NCI-H146 treated with DMSO at 0.1 percent for 48 hours (cell line): ENCODE measurements around the gene GIT2.
"Not testable (repeated sequence)": the region's sequence is repeated elsewhere in the genome, so short reads cannot be mapped to it uniquely, and the experiment has no call there.

Experiments
- DNase-seq: peaks from one replicate; lab custom pipeline; 2025; ENCODE audit not compliant: unreplicated experiment; lab: John Stamatoyannopoulos, UW

GIT2 gene

DNA sequence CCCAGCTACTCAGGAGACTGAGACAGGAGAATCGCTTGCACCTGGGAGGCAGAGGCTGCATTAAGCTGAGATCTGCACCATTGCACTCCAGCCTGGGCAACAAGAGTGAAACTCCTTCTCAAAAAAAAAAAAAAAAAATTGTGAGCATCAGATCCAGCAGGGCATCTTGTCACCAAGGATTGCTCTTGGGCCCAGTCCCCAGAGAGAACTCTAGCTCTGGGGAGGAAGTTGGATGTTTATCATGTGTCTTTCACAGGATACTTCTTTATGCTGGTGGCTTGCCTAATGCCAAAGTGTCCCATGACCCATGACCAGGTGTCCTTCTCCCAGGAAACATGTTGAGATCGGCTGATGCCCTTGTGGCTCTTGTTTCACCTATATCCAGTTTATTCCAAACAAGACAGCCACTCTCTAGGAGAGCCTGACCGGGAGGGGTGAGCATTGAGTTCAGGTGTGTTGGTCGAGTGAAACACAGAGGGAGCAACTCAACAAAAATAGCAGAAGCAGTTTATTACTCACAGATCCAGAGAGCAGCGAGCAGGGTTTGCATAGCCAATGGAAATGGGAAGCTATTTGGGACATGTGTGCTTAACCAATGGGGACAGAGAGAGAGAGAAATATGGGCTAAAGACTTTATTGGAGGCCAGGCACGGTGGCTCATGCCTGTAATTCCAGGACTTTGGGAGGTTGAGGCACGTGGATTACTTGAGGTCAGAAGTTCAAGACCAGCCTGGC lies 102.7 kb downstream of the GIT2 start:
- DNase-seq: no peak

DNA sequence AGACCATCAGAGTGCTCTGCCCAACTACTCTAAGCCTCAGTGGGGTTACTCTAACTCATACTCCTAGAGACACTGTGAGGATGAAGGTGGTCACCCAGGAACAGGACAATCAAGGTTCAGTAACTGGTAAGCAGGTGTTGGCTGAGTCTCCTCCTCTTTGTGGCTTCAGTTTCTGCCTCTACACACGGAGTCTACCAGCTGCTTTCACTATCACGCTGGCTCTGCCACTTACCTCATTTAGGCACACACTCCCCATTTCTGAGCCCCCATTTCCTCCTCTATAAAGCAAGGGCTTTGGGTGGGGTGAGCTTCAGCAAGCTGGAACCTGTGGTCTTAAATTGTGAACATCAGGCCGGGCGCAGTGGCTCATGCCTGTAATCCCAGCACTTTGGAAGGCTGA lies 103.4 kb downstream of the GIT2 start:
- no peak for DNase-seq

DNA sequence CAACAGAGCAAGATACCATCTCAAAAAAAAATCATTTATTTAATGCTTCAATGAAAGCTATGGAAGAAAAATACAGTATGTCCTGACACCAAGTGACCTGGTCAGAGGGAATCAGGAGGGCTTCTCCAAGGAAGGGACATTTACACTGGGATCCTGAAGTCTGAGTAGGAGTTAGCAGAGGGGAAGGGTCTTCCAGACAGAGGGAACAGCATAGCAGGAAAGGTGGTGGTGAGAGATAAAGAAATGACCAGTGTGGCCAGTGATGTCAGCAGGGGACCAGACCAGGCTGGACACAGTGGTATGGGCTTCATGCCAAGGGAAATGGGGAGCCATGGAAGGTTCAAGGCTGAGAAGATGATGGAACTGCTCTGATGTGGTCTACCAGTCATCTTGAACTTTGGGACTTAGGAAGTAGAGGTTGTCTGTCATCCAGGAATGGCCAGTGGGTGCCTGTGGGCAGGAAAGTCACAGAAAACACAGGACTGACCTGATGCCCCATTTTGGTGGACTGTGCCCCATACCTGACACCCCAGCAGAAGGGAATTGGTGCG lies 103.9 kb downstream of the GIT2 start:
- no peak for DNase-seq

DNA sequence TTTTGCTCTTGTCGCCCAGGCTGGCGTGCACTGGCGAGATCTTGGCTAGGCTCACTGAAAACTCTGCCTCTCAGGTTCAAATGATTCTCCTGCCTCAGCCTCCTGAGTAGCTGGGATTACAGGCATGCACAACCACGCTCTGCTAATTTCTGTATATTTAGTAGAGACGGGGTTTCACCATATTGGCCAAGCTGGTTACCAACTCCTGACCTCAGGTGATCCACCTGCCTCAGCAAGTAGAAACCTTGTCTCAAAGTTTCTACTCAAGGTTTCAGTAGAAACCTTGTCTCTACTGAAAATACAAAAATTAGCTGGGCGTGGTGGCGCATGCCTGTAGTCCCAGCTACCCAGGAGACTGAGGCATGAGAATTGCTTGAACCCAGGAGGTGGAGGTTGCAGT lies 104.4 kb downstream of the GIT2 start:
- not testable (repeated sequence) for DNase-seq

DNA sequence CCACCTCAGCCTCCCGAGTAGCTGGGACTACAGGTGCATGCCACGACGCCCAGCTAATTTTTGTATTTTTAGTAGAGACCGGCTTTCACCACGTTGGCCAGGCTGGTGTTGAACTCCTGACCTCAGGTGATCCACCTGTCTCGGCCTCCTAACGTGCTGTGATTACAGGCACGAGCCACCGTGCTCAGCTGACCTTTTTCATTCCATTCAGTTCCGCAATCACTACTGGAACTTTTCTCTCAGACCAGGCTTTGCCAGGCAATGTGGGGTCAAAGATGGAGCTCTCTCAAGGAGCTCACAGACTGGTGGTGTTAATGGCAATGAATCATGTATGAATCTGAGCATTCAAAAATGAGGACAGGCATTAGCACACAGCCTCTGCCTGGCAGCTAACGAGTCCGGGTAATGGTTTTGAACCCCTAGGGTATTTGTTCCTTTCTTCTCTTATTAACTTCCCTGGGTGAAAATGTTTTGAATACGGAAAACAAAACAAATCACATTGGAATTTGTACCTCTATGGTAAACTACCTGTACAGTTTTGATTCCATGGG lies 105.5 kb downstream of the GIT2 start:
- DNase-seq: no peak

DNA sequence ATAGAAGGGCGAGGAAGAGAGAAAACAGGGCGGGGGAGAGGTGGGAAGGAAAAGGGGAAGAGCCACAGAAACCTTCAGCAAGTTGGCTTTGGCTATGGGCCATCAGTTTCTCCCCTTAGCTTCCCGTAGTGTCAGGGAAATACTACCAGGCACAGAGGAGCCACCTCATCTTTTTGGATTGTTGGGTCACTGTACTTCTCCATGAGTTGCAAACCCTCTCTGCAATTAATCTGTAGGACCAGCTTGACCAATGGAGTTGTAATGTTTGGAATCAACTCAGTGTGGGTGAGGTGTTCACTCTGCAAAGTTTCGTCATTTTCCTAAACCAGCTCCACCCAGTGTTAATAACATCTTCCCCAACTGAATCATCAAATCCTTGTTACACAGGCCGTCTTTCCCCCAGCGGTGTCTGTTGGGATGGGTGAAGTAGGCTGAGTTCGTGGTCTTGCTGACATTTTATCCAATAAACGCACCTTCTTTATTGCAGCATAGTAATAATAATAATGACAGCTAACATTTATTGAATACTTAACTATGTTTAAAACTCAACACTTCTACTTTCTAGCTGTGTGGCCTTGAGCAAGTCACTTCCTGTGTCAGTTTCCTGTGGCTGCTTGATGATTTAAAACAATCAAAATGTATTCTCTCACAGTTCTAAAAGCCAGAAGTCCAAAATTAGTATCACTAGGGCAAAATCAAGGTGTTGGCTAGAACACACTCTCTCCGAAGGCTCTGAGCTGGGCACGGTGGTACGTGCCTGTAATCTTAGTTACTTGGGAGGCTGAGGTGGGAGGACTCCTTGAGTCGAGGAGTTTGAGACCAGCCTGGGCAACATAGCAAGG lies 107.8 kb downstream of the GIT2 start:
- no peak for DNase-seq

DNA sequence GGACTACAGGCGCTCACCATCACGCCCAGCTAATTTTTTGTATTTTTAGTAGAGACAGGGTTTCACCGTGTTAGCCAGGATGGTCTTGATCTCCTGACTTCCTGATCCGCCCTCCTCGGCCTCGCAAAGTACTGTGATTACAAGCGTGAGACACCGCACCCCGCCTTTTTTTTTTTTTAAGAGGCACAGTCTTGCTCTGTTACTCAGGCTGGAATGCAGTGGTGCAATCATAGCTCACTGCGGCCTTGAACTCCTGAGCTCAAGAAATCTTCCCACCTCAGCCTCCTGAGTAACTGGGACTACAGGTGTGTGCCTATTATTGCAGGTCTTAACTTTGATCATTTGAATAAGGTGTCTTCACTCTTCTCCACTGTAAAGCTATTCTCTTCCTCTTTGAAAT lies 110.6 kb downstream of the GIT2 start:
- DNase-seq: no peak

DNA sequence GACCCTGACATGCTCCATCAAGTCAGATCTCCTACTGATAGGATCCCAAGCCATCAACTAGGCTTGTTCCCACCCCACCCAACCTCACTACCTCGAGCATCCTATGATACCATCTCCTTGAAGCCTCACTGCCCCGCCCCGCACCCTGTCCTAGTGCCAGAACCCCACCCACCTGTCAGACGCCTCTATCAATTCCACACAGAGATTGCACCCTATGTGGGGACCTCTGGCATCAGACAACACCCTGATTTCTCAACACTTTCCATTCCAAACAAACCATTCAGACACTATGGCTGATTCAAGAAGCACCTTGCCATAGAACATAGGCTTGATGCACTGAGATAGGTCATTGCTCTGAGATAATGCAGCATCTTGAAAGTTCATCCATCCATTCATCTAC lies 112.7 kb downstream of the GIT2 start:
- no peak for DNase-seq

DNA sequence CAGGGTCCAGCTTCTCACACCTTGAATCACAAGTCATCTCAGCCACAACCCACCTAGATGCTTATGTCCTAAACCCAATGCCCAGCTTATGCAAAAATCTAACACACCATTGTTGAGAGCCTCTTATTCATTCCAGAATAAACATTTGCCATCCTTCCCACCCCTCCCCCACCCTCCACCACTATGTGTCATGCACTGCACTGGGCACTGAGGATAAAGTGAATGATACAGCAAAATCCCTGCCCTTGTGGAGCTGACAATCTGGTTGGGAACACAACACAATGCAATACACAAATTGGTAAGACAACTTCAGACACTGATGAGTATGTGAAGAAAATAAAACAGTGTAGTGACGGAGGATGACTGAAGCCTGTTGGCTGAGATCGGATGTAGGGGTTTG lies 114.4 kb downstream of the GIT2 start:
- DNase-seq: no peak

DNA sequence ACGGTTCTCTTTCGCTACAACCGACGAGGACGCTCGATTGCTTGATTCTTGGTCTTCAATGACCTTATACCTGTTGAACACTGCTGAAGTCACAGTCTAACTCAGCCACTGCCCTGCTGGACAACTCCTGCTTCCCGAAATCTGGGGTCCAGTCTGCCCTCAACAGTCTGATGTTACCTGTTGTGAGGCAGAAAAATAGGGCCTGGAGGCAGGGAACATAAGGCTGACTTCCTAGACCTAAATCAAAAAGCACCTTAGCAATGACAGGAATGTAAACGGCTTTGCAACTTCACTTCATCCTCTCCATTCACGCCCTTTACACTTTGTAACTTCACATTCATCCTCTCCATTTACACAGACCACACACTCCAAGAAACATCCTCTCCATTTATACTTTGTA lies 115.2 kb downstream of the GIT2 start:
- peak; percentile 26 for DNase-seq

DNA sequence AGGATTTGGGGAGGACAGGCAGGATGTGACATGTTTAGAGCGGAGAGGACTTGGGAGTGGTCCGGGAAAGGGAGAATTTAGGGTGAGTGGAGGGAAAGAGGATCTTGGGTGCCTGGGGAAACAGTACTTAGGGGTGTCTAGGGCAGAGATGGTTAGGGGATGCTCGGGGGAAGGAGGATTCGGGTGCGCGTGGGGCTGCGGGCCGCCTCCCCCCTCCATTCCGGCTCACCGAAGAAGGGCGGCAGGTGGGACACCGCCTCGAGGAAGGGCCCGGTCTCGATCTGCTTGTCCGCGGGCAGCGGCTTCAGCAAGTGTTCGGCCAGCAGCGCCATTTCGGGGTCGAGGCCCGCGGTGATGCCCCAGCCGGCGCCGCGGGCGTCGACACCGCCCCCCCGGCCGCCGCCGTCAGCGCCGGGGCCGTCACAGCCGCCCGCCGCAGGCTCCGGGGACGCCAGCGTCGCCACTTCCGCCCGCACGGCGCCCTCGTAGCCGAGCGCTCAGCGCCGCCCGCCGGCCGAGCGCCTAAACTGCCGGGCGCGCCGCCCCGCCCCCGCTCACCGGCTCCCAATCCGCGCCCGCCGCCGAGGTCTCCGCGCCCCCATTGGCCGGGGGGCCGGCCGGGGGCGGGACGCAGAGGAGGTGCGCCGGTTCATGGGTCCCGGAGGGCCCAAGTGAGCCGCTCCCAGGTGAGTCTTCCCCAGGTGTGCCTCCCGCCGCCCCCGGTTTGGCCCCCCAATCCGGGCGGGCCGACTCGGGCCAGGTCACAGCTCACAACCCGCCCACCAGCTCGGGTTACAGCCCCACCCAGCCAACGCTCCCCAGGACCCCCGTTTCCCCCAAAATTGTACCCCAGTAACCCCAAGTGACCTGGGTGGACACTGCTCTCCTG lies 115.9 kb downstream of the GIT2 start, which contains the start of gene GLTP:
Gene GLTP (minus strand): TSS at position 499 of the 889 bp plus-strand sequence. CDS start 167 bp downstream, at position 332.
- DNase-seq: peak; percentile 76
